Mesenchymal stem cell (in vitro differentiated cells and primary cell): ENCODE results near the gene DBF4B.

Experiments used
- DNase-seq: peaks from one replicate; pipeline ENCODE4 v3.0.0-alpha.2; 2013
- H2AFZ ChIP-seq: one replicate; pipeline ENCODE4 v1.6.1; 2013; ENCODE audit warnings: low read depth, mild to moderate bottlenecking, control low read depth, inconsistent platforms, low read length, moderate library complexity
- H2AK5ac ChIP-seq: 2 replicates; pipeline ENCODE4 v1.6.1; 2013; ENCODE audit warnings: low read length, moderate library complexity, mild to moderate bottlenecking, inconsistent platforms; ENCODE audit not compliant: severe bottlenecking
- H2BK120ac ChIP-seq: one replicate; pipeline ENCODE4 v1.6.1; 2013; ENCODE audit warnings: low read depth, mild to moderate bottlenecking, inconsistent platforms, low read length, moderate library complexity
- H2BK12ac ChIP-seq, 2 experiments: one replicate each; pipeline ENCODE4 v1.6.1; 2013; ENCODE audit warnings: inconsistent platforms in 2 of 2, low read length in 2 of 2, mild to moderate bottlenecking in 2 of 2, moderate library complexity in 2 of 2, control low read depth in 1 of 2
- H2BK15ac ChIP-seq: one replicate; pipeline ENCODE4 v1.6.1; 2013; ENCODE audit warnings: mild to moderate bottlenecking, low read depth, inconsistent platforms; ENCODE audit not compliant: poor library complexity, severe bottlenecking
- H2BK5ac ChIP-seq: 2 replicates; pipeline ENCODE4 v1.6.1; 2013; ENCODE audit warnings: low read depth, mild to moderate bottlenecking, low read length, control low read depth, inconsistent platforms; ENCODE audit not compliant: poor library complexity, severe bottlenecking
- H3K14ac ChIP-seq, 2 experiments: one replicate each; pipeline ENCODE4 v1.6.1; 2013; ENCODE audit warnings: inconsistent platforms in 2 of 2, low read length in 2 of 2, control low read depth in 1 of 2, mild to moderate bottlenecking in 1 of 2, moderate library complexity in 1 of 2
- H3K18ac ChIP-seq, 2 experiments: one replicate each; pipeline ENCODE4 v1.6.1; 2013; ENCODE audit warnings: inconsistent platforms in 2 of 2, low read length in 2 of 2, control low read depth in 1 of 2, low read depth in 1 of 2, mild to moderate bottlenecking in 1 of 2
- H3K23ac ChIP-seq, 2 experiments: one replicate each; pipeline ENCODE4 v1.6.1; 2013; ENCODE audit warnings: inconsistent platforms in 2 of 2, low read length in 2 of 2, mild to moderate bottlenecking in 2 of 2, moderate library complexity in 2 of 2, control low read depth in 1 of 2
- H3K27ac ChIP-seq: 2 replicates; pipeline ENCODE4 v1.5.1; 2013; ENCODE audit warnings: mild to moderate bottlenecking, moderate library complexity, low read length, control low read depth, inconsistent platforms; ENCODE audit not compliant: poor library complexity, severe bottlenecking
- H3K27me3 ChIP-seq, 2 experiments: 2 replicates each; pipeline versions ENCODE4 v1.6.1 to v1.7.0; 2013; ENCODE audit warnings: low read length in 2 of 2, mild to moderate bottlenecking in 2 of 2, moderate library complexity in 2 of 2, control low read depth in 1 of 2, inconsistent platforms in 1 of 2; ENCODE audit not compliant: control insufficient read depth in 1 of 2, insufficient read depth in 1 of 2
- H3K36me3 ChIP-seq, 2 experiments: 2 replicates each; pipeline versions ENCODE4 v1.6.1 to v1.7.0; 2013; ENCODE audit warnings: low read length in 2 of 2, control low read depth in 1 of 2, inconsistent platforms in 1 of 2, low read depth in 1 of 2, mild to moderate bottlenecking in 1 of 2; ENCODE audit not compliant: insufficient read depth in 2 of 2, control insufficient read depth in 1 of 2
- H3K4ac ChIP-seq, 2 experiments: one replicate each; pipeline ENCODE4 v1.6.1; 2013; ENCODE audit warnings: inconsistent platforms in 2 of 2, low read length in 2 of 2, mild to moderate bottlenecking in 2 of 2, moderate library complexity in 2 of 2, control low read depth in 1 of 2, low read depth in 1 of 2
- H3K4me1 ChIP-seq: 2 replicates; pipeline ENCODE4 v1.6.1; 2013; ENCODE audit warnings: low read depth, low read length, control low read depth; ENCODE audit not compliant: control insufficient read depth, insufficient read depth
- H3K4me2 ChIP-seq: 2 replicates; pipeline ENCODE4 v1.6.1; 2013; ENCODE audit warnings: low read length, mild to moderate bottlenecking, inconsistent platforms; ENCODE audit not compliant: poor library complexity, severe bottlenecking
- H3K4me3 ChIP-seq, 2 experiments: 2 replicates each; pipeline versions ENCODE4 v1.5.1 to v1.7.0; 2013; ENCODE audit warnings: low read length in 2 of 2, mild to moderate bottlenecking in 2 of 2, control low read depth in 1 of 2, low read depth in 1 of 2; ENCODE audit not compliant: insufficient read depth in 1 of 2
- H3K79me1 ChIP-seq: replicated peaks from 2 replicates; pipeline ENCODE4 v1.6.1; 2013; ENCODE audit warnings: mild to moderate bottlenecking, control low read depth, low read length, inconsistent platforms; ENCODE audit not compliant: poor library complexity, severe bottlenecking
- H3K9ac ChIP-seq: 2 replicates; pipeline ENCODE4 v1.7.0; 2013; ENCODE audit warnings: mild to moderate bottlenecking, low read length, moderate library complexity
- H3K9me3 ChIP-seq: 2 replicates; pipeline ENCODE4 v1.7.0; 2013; ENCODE audit warnings: mild to moderate bottlenecking, low read length; ENCODE audit not compliant: control insufficient read depth
- H4K8ac ChIP-seq: one replicate; pipeline ENCODE4 v1.6.1; 2013; ENCODE audit warnings: inconsistent platforms, mild to moderate bottlenecking, low read length, moderate library complexity
- H4K91ac ChIP-seq: one replicate; pipeline ENCODE4 v1.6.1; 2013; ENCODE audit warnings: mild to moderate bottlenecking, low read length, inconsistent platforms
- WGBS: methylation state at CpG from one replicate; pipeline ENCODE4 v1.1.7; 2013; ENCODE audit warnings: mixed read lengths; 5-methylcytosine and 5-hydroxymethylcytosine counted together

DBF4B gene

DNA sequence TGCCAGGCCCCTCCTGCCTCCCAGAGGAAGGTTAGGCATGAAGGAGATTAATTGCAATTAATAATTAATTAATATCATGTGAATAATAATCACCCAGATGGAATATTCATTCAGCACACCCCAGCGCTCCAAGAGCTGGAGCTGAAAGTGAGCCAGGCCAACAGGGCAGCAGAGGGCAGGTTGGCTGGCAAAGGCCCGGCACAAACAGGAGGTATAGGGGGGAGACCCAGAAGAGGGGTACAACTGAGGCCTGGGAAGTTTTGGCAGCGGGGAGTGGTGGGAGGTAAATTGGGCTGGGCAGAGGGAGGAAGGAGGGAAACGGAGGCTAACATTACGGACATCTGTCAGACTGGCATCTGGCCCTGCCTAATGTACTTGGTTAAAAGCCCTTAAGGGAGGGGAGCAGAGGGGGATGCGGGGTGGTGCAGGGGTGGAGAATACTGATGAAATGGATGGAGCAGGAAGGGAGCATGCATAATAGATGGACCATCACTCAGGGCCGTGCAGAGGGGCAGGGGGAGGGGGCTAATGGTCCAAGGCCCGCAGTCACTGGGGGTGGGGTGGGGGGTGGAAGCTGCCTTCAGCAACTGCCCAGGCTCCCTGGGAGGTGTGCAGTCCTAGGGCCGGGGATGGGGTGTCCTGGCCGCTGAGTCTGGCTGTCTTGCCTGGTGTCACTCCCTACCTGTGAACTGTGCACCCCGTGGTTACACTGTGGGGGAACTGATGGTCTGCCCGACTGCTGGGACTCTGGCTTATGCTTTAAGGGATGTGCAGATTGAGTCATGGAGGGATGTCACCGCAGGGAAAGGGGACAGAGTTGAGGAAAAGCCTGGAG lies 52.2 kb downstream of the DBF4B start:
- H3K23ac ChIP-seq, result no peak overlapping the region

DNA sequence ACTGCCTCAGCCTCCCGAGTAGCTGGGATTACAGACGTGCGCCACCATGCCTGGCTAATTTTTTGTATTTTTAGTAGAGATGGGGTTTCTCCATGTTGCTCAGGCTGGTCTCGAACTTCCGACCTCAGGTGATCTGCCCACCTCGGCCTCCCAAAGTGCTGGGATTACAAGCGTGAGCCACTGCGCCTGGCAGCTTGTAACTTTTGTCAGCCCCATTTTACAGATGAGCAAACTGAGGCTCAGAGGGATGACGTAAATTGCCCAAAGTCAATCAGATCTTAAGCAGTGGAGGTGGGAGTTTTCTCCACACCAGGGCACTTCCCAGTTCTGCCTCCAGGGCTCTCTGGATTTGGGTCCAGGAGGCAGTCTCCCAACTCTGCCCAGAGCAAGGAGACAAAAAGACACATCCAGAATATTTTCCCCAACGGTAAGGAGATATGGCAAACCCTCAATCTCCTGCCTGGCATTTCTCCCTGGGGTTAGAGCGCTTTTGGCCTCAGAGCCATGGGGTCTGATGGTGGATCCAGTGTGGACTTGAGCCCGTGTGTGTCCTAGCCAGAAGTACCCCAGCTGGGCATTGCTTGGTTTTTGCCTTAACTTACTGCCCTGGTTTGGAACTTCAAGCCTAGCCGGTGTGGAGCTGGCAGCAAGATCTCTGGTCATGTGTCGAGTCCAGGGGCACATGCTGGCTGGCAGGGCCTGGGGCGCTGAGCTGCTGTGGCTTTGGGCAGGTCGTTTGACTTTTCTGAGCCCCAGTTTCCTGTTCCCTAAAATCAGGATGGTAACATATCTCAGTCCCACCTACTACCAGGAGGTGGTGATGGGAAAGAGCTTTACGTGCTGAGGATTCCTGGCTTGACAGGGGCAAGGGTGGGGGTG lies 53.7 kb downstream of the DBF4B start:
- H4K91ac ChIP-seq, result no peak overlapping the region
- H2BK5ac ChIP-seq, result no peak overlapping the region
- H3K36me3 ChIP-seq, result no peaks in the 10 kb centered on the region
- H3K27ac ChIP-seq, result no peak overlapping the region
- no peak overlapping the region for H2BK12ac ChIP-seq
- no peak overlapping the region for H3K4me3 ChIP-seq
- H4K8ac ChIP-seq, result no peak overlapping the region
- no peak overlapping the region for H2BK15ac ChIP-seq
- no peak overlapping the region for H3K4me2 ChIP-seq
- WGBS, result 84% methylated on average over 15 of the region's 17 CpGs
- H2AFZ ChIP-seq, result no peak overlapping the region
- H2BK120ac ChIP-seq, result no peak overlapping the region
- no peak for DNase-seq
- H3K27me3 ChIP-seq, result peaks cover 31 to 69% of the 10 kb centered on the region in 2 experiments
- no peak overlapping the region for H2AK5ac ChIP-seq
- H3K14ac ChIP-seq, result no peak overlapping the region
- H3K4me1 ChIP-seq, result peaks cover 14% of the 10 kb centered on the region
- H3K4ac ChIP-seq, result no peak overlapping the region
- H3K9me3 ChIP-seq, result no peaks in the 10 kb centered on the region
- no peaks in the 10 kb centered on the region for H3K79me1 ChIP-seq
- no peak overlapping the region for H3K18ac ChIP-seq
- no peak overlapping the region for H3K9ac ChIP-seq
- no peak overlapping the region for H3K23ac ChIP-seq

More for the DNA sequence above, 52.2 kb downstream of the DBF4B start:
- H3K4me2 ChIP-seq, result no peak overlapping the region
- H4K8ac ChIP-seq, result no peak overlapping the region
- H2BK5ac ChIP-seq, result no peak overlapping the region
- peaks cover 11% of the 10 kb centered on the region for H3K4me1 ChIP-seq
- no peaks in the 10 kb centered on the region for H3K9me3 ChIP-seq
- H2AK5ac ChIP-seq, result no peak overlapping the region
- WGBS, result 81% methylated on average over 13 of the region's 13 CpGs
- H3K4me3 ChIP-seq, result no peak overlapping the region
- DNase-seq, result no peak
- H2BK120ac ChIP-seq, result no peak overlapping the region
- no peaks in the 10 kb centered on the region for H3K79me1 ChIP-seq
- no peak overlapping the region for H3K4ac ChIP-seq
- H2BK12ac ChIP-seq, result no peak overlapping the region
- H2BK15ac ChIP-seq, result no peak overlapping the region
- H3K18ac ChIP-seq, result no peak overlapping the region
- H3K9ac ChIP-seq, result no peak overlapping the region
- peak overlapping the region in 1 of 2 experiments; percentile 6 for H3K14ac ChIP-seq
- H3K36me3 ChIP-seq, result no peaks in the 10 kb centered on the region
- H4K91ac ChIP-seq, result no peak overlapping the region
- no peak overlapping the region for H2AFZ ChIP-seq
- H3K27ac ChIP-seq, result no peak overlapping the region
- H3K27me3 ChIP-seq, result peaks cover 31 to 59% of the 10 kb centered on the region in 2 experiments

DNA sequence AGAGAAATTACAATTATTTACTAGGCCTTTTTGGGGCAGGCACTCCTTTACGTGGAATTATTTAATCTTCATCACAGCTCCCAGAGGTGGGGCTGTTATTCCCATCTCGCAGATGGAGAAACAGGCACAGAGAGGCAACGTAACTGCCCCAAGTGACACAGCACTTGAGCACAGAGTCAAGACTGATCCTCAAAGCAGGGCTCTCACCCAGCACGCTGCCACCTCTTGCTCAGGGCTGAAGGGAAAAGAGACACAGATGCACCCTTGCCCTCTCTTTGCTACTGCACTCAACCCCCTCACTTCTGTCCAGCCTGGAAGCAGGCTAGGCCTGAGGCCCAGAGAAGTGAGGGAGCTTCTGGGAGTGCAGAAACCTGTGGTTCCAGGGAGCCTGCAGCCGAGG lies 54.7 kb downstream of the DBF4B start:
- Histone ChIP-seq H3K79me1 (no peaks in the 10 kb centered on the region), H3K14ac (peak overlapping the region in 1 of 2 experiments; percentile 53), H3K36me3 (no peaks in the 10 kb centered on the region), H3K9ac (no peak overlapping the region), H3K27me3 (peaks cover 25 to 64% of the 10 kb centered on the region in 2 experiments), H2AK5ac (no peak overlapping the region), H4K8ac (no peak overlapping the region), H3K27ac (no peak overlapping the region), H4K91ac (no peak overlapping the region), H2BK12ac (no peak overlapping the region), H3K18ac (no peak overlapping the region), H2BK120ac (no peak overlapping the region), H2AFZ (no peak overlapping the region), H2BK15ac (no peak overlapping the region), H3K4me2 (no peak overlapping the region), H3K9me3 (no peaks in the 10 kb centered on the region), H3K4me1 (peaks cover 24% of the 10 kb centered on the region), H3K4ac (no peak overlapping the region), H3K23ac (no peak overlapping the region), H2BK5ac (no peak overlapping the region), H3K4me3 (no peak overlapping the region)
- 82% methylated on average over 5 of the region's 5 CpGs for WGBS
- no peak for DNase-seq

DNA sequence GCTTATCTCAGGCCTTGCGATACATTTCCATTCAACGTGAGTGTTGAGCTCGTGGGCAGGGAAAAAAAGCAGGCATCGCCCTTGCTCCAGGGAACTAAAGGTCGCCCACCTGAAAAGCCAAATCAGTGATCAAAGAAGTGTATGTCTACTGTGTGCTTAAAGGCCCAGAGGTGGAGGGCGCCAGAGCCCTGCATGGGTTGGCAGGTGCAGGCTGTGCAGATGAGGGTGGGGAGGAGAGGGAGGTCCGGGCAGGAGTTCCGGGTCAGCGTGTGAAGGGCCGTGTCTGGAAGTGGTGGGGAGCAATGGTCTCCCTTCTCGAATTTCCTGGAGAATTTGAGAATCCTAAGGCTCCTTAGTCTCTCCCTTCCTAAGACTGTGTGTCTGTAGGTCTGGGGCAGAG lies 57.5 kb downstream of the DBF4B start:
- Histone ChIP-seq H3K4me2 (no peak overlapping the region), H3K14ac (no peak overlapping the region), H2BK15ac (no peak overlapping the region), H3K23ac (no peak overlapping the region), H3K4me1 (peaks cover 32% of the 10 kb centered on the region), H2AK5ac (no peak overlapping the region), H2BK5ac (no peak overlapping the region), H3K4ac (no peak overlapping the region), H3K9me3 (no peaks in the 10 kb centered on the region), H3K9ac (no peak overlapping the region), H4K8ac (no peak overlapping the region), H3K79me1 (no peaks in the 10 kb centered on the region), H2BK120ac (no peak overlapping the region), H3K18ac (no peak overlapping the region), H3K27ac (no peak overlapping the region), H3K27me3 (peaks cover 6 to 57% of the 10 kb centered on the region in 2 experiments), H2AFZ (no peak overlapping the region), H2BK12ac (no peak overlapping the region), H3K36me3 (peaks cover 0 to 2% of the 10 kb centered on the region in 2 experiments), H3K4me3 (no peak overlapping the region), H4K91ac (no peak overlapping the region)
- DNase-seq, result no peak
- 64% methylated on average over 10 of the region's 11 CpGs for WGBS
